ENCODE results near the gene SKI. TPM values are rescaled to one million over a fixed set of nuclear protein-coding genes. Genes with fewer than 3 reads are reported as not detected.

The SKI gene
- total RNA-seq, 1 donor from 2014 or later, result 132 TPM

DNA sequence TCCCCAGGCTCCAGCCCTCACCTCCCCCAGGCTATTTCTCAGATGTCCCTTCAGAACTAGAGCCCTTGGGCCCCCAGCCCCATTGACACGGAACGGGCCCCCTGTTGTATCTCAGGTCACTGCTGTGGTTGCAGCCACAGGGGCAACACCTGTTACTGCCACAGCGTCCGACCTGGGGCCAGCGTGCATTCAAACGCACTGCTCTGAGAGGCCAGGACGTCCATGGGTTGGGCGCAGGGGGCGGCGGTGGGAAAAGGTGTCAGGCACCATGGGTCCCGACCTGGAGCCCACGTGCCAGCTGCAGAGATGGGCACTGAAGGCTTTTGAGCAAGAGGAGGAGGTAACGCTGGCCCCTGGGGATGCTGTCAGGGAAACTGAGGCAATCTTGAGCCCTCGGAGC, 46.8 kb upstream of the SKI start:
- no peak overlapping the region for H3K27ac Mint-ChIP-seq (ENCODE audit: unreplicated experiment)
- TF ChIP-seq, protein P1, sequence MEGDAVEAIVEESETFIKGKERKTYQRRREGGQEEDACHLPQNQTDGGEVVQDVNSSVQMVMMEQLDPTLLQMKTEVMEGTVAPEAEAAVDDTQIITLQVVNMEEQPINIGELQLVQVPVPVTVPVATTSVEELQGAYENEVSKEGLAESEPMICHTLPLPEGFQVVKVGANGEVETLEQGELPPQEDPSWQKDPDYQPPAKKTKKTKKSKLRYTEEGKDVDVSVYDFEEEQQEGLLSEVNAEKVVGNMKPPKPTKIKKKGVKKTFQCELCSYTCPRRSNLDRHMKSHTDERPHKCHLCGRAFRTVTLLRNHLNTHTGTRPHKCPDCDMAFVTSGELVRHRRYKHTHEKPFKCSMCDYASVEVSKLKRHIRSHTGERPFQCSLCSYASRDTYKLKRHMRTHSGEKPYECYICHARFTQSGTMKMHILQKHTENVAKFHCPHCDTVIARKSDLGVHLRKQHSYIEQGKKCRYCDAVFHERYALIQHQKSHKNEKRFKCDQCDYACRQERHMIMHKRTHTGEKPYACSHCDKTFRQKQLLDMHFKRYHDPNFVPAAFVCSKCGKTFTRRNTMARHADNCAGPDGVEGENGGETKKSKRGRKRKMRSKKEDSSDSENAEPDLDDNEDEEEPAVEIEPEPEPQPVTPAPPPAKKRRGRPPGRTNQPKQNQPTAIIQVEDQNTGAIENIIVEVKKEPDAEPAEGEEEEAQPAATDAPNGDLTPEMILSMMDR (IDR thresholded peaks at IDR 0.05), result no peak
- peaks cover 6% of the 10 kb centered on the region for H3K4me1 Mint-ChIP-seq (ENCODE audit: unreplicated experiment)
- no peaks in the 10 kb centered on the region for H3K9me3 Mint-ChIP-seq (ENCODE audit: unreplicated experiment)
- H3K27me3 Mint-ChIP-seq (ENCODE audit: unreplicated experiment), result no peaks in the 10 kb centered on the region
- peaks cover 3% of the 10 kb centered on the region for H3K36me3 Mint-ChIP-seq (ENCODE audit: unreplicated experiment)
- H3K4me3 Mint-ChIP-seq (ENCODE audit: unreplicated experiment), result no peak overlapping the region
- no peak for DNase-seq (ENCODE audit: extremely low spot score, unreplicated experiment)

DNA sequence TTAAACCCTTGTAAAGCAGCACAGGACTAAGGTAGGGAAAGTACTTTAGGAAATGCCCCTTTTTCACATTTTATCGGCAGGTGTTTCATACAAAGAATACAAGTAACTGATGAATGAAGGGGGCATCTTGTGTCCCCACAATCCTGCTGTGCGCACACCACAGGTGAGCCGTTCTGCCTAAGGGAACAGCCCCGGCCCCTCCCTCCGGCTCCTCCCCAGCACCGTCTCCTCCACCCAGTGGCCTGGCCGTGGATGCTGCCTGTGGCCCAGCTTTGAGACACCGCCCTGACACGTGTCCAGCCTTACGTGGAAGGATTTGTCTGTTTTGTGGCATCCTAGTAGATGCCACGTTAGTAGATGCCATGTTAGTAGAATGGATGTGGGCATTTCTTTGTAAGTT, 46.4 kb upstream of the SKI start:
- Mint-ChIP-seq H3K36me3 (ENCODE audit: unreplicated experiment) (peaks cover 3% of the 10 kb centered on the region), H3K27me3 (ENCODE audit: unreplicated experiment) (no peaks in the 10 kb centered on the region), H3K27ac (ENCODE audit: unreplicated experiment) (no peak overlapping the region), H3K4me1 (ENCODE audit: unreplicated experiment) (peaks cover 5% of the 10 kb centered on the region), H3K4me3 (ENCODE audit: unreplicated experiment) (no peak overlapping the region), H3K9me3 (ENCODE audit: unreplicated experiment) (no peaks in the 10 kb centered on the region)
- TF ChIP-seq, protein P1 (IDR thresholded peaks at IDR 0.05), result no peak
- DNase-seq (ENCODE audit: extremely low spot score, unreplicated experiment), result no peak

DNA sequence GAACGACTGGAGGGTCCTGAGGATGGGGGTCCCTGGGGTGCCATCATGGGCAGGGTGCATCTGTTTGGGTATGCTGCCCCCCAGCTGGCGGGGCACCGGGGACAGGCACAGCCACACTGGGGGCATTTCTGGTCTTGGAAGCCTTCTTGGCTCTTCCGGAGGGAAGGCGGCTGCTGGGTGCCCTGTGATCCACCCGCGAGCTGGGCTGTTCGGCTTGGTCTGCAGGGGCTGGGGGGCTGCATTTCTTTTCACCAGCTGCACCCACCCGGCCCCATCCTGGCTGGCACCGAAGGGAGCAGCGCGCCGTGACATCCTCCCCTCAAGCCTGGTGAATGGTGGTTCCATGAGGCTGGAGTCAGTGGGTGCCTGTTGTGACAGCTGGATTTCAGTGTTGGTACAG, 45.7 kb upstream of the SKI start:
- no peak for DNase-seq (ENCODE audit: extremely low spot score, unreplicated experiment)
- Mint-ChIP-seq H3K27me3 (ENCODE audit: unreplicated experiment) (no peaks in the 10 kb centered on the region), H3K4me3 (ENCODE audit: unreplicated experiment) (no peak overlapping the region), H3K4me1 (ENCODE audit: unreplicated experiment) (peaks cover 5% of the 10 kb centered on the region), H3K9me3 (ENCODE audit: unreplicated experiment) (no peaks in the 10 kb centered on the region), H3K36me3 (ENCODE audit: unreplicated experiment) (peaks cover 3% of the 10 kb centered on the region), H3K27ac (ENCODE audit: unreplicated experiment) (no peak overlapping the region)
- TF ChIP-seq, protein P1 (IDR thresholded peaks at IDR 0.05), result no peak

DNA sequence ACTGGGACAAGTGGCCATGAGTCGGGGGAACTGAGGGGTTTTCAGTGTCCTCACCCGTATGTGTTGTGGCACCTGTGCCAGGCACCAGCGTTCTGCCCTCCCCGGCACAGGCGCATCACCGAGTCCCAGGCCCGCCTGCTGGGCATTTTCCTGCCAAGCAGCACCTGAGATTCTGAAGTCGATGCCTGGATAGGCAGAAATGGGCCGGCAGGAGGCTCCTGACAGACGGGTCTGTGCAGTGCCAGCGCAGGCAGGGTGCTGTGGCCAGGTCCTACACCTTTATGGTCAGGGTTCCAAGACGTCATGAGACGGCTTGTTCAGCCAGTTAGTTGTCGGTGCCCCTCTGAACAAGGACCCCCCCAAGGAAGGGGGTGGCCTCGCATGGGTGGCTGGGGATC, 44.2 kb upstream of the SKI start:
- Mint-ChIP-seq H3K9me3 (ENCODE audit: unreplicated experiment) (no peaks in the 10 kb centered on the region), H3K27ac (ENCODE audit: unreplicated experiment) (no peak overlapping the region), H3K27me3 (ENCODE audit: unreplicated experiment) (no peaks in the 10 kb centered on the region), H3K4me3 (ENCODE audit: unreplicated experiment) (no peak overlapping the region), H3K4me1 (ENCODE audit: unreplicated experiment) (peaks cover 5% of the 10 kb centered on the region), H3K36me3 (ENCODE audit: unreplicated experiment) (peaks cover 3% of the 10 kb centered on the region)
- TF ChIP-seq, protein P1 (IDR thresholded peaks at IDR 0.05), result no peak
- DNase-seq (ENCODE audit: extremely low spot score, unreplicated experiment), result no peak

DNA sequence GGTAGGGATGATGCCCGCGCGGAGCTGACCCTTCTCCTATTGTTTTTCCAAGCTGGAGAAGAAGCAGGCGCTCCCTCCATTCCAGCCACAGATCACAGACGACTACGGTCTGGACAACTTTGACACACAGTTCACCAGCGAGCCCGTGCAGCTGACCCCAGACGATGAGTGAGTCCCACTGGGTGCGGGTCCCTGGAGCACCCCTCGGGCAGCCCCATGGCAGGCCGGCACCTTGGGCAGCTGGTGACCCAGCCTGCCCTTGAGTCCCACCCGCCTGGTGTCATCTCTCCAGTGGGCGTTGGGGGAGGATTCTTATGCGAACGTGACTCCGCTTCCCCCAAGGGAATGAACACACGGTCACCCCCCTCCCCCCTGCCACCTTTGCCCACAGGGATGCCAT, 43.6 kb upstream of the SKI start:
- DNase-seq (ENCODE audit: extremely low spot score, unreplicated experiment), result no peak
- Mint-ChIP-seq H3K4me3 (ENCODE audit: unreplicated experiment) (no peak overlapping the region), H3K9me3 (ENCODE audit: unreplicated experiment) (no peaks in the 10 kb centered on the region), H3K27ac (ENCODE audit: unreplicated experiment) (no peak overlapping the region), H3K36me3 (ENCODE audit: unreplicated experiment) (peaks cover 5% of the 10 kb centered on the region), H3K4me1 (ENCODE audit: unreplicated experiment) (peaks cover 6% of the 10 kb centered on the region), H3K27me3 (ENCODE audit: unreplicated experiment) (no peaks in the 10 kb centered on the region)
- TF ChIP-seq, protein P1 (IDR thresholded peaks at IDR 0.05), result no peak

Measured in osteocyte (in vitro differentiated cells).